SIG-M5 treated with dmso at 0.1 percent for 504 hours (cell line): ENCODE measurements around the gene FBXO31.
"Not testable (repeated sequence)": the region's sequence is repeated elsewhere in the genome, so short reads cannot be mapped to it uniquely, and the experiment has no call there.

ENCODE experiments used
- DNase-seq: peaks from one replicate; lab custom pipeline; 2025; ENCODE audit not compliant: unreplicated experiment; lab: John Stamatoyannopoulos, UW

FBXO31 gene

DNA sequence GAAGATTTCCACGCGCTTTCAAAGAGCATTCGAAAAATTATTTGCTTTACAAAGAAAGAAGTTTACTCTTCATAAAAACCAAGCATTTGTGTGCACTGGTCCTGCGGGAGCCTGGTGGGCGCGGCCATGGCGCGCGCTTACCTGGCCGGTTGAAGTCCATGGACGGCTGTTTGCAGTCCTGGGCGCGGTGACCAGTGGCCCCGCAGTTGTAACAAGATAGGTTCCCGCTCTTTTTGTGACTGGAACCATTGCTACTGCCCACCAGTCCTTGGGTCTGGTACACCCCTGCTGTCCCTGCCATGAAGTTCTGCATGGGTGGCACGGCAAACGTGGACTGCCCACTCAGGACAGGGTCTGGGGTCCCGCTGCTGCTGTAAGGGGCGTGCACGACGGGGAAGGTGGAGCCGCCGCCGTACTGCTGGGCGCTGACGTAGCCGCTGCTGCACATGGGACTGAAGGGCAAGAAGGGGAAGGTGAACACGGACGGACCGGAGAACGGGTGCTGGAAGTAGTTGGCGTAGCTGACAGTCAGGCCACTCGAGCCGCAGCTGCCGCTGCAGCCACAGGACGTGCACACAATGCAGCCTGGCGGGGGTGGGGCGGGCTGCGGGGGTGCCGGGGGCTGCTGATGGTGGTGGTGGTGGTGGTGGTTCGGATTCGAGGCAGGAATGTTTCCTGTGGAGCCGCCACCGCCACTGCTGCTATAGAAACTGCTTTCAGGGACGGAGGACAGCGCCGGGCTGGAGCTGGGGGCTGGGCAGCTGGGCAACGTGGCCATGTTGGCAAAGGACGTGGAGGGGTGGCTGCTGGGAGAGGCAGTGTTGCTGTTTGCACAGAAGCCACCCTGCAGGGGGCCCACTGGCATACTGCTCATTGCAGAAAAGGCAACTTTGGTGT lies 28.0 kb upstream of the FBXO31 start:
- DNase-seq = no peak

DNA sequence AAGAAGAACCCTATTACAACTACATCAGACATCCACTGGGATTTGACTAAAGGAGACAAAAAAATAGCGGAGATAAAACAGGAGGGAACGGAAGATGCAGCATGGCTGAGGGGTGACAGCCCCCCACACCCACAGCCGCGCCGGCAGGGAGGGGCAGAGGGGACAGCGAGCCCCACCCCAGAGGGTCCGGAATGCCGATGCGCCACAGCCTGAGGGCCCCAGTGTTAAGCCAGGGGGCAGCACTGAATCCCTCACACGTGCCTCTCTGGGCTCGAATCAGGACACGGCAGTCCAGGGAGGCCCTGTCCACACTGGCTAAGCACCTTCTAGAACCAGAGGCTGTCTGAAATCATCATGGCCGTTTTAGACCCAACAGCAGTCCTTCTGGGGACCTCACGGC lies 27.4 kb upstream of the FBXO31 start:
- DNase-seq = no peak

DNA sequence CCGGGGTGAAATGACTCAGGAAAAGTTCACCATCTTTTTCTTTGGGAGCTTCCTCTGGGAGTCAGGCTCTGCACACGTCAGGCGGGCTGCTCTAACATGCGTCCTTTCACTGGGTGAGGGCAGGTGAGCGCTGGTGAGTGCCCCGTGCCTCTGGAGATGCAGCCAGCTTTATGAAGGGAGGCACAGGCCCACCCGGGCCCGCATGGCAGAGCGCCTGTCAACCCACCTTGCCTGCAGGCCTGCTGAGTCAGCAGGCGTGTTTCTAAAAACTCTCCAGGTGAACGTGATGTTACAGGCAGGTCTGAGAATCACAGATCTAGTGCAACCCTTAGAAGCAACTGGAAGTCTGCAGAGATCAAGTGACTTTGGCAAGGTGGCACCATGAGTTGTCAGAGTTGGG lies 27.0 kb upstream of the FBXO31 start:
- DNase-seq = no peak

DNA sequence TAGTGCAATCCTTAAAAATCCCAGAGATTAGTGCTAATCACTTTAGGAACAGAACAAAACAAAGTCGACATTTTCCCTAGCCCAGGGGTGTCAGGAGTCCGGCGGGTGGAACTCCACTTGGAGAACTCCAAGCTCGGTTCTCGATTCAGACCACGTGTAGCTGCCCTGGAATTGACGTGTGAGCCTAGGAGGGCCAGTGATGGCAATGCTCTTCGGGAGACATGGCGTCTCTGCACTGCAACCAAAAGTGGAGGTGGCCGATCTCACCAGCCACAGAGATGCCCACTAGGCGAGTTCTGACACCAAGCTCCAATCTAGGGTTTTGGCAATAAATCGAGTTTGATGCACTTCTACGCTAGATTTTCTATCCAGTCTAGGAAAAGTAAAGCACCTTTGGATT lies 26.2 kb upstream of the FBXO31 start:
- no peak for DNase-seq

DNA sequence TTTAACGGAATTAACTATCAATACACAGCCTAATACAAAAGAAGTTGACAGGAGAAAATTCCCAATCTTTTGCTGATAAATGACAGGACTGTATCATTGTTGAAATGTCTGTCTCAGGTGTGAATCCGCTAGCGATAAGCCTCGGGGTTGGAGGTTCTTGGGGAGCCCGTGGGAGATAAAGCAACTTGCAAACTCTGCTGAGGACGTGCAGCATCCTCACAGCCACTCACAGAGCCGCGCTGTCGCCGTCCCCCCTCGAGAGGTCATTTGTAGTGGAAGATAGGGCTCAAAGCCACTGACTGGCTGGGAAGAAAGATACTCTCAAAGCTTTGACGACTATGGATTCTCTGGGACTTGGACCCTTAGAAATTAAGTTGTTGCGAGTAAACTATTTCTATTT lies 25.6 kb upstream of the FBXO31 start:
- DNase-seq = no peak

DNA sequence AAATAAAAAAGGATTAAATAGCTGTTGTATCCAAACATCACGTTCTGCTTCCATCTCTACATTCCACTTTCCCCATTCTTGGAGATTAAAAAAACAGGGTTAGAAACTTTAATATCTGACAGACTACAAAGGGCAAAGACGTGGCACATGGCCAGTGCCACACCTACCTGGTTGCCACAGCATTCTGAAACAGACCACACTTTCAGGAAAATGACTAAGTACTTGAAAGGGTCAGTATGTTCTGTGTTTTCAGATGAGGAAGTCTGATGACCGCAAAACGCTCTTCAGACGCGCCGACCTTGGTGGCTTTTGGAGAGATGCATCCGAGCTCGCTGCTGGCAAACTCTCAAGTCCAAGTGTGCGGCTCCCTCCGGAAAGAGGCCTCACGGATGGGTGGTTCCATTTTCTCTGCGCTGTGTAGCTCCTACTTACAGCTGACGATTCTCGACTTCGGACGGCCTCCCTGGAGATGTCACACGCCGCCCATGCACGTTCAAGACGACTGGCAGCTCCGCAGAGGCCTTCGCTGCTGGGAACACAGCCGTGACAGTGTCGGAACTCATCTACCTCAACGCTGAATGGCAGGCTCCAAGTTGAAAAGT lies 24.0 kb upstream of the FBXO31 start:
- no peak for DNase-seq

DNA sequence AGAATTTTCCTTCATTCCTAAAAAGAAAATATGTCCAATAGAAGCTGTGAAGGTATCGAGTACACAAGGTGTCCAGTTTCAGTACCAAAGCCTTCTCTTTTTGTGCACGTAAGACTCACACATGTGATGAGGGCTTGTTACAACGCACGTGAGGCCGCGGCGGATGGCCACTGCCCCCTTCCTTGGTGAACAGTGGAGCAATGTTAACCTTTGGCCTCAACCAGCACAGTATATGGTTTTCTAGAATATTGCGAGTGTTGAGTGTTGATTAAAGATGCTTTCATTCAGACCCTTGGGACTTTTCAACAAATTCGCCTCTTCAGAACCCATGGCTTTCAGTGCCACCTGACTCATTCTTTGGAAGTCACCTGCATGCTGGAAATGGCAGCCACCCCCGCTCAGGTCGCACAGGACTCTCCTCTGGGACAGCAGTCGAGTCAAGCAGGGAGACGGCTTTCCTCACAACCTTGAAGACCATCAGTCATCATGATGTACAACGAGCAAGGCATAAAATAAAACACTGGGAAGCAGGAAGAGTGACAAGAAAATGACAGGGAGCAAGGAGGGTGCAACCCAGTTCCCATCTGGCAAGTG lies 23.0 kb upstream of the FBXO31 start:
- no peak for DNase-seq

DNA sequence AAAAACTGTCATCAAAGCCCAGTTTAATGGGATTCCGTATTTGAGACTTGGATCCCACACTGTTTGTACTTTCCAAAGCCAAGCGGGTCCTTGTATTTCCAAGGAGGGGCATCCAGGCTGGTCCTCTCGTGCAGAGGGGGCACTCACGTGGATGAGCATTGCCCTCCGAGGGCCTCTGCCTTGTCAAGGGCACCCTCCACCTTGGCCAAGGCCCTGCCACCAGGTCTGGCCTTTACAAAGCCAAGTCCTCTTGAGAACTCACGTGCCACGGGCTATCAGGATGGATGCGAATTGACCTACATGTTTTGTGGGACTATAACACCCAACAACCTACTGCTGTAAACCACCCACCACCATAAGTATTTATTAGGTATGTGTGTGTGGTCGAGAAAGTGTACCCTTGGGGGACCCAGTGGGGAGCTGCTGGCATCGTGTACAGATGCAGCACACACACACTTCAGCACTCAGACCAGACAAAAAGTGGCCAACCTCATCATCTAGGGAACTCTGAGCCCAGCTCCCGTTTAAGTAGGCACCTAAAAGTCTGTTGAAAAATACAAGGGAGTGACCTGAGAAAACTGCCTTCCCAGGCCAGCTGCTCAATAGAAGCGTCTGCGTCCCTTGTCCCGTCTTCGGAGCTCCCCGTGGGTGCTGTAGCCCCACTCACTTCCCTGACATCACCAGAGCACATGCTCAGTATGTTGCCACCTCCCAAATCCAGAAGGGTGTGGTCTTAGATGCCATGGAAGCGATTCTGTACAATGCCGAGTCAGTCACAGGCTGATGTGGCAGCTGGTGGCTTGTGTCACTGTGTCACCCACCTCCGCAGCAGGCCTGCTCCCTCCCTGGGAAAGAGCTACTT lies 21.4 kb upstream of the FBXO31 start:
- DNase-seq = no peak

DNA sequence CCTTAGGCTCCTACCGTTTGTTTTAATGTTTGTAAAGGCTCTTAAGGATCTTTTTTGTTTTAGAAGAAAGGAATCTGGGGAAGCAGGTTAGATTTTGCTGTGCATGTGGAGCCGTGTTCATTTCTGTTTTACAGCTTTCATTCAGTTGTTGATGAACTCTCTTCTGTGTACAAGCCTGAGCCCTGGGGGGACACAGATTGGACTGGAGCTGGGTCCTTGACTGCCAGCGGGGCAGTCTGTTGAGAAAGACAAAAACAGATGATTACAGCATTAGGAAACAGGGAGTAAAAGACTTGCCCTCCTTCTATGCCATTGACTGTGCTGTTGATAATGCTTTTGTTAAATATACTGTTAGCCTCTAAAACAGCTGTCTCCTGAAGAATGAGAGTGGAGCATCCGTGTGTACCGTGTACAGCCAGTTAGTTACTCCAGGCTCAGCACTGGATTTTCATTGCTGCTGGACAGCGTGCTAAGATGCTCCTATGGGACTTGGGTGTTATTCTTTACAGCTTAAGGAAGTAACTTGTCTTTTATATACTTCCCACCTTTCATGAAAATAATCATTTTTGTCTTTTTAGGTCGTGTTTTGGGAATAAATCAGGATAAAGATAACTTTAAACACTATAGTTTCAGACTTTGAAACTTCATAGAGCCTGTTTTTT lies 11.7 kb upstream of the FBXO31 start:
- no peak for DNase-seq

DNA sequence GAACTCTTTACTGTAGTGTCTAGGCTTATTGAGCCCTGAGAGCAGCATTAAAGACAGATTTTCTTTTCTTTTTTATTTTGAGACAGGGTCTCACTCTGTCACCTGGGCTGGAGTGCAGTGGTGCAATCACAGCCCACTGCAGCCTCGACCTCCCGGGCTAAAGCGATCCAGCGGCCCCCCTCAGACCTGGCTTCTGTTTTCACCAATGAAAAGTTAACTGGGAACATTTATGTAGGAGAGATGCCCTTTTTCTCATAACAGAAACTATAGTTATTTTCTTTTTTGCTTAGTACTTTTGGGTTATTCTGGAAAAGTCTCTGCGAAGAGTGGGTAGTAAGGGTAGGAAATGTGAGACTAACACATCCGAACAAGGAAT lies 10.1 kb upstream of the FBXO31 start:
- no peak for DNase-seq

DNA sequence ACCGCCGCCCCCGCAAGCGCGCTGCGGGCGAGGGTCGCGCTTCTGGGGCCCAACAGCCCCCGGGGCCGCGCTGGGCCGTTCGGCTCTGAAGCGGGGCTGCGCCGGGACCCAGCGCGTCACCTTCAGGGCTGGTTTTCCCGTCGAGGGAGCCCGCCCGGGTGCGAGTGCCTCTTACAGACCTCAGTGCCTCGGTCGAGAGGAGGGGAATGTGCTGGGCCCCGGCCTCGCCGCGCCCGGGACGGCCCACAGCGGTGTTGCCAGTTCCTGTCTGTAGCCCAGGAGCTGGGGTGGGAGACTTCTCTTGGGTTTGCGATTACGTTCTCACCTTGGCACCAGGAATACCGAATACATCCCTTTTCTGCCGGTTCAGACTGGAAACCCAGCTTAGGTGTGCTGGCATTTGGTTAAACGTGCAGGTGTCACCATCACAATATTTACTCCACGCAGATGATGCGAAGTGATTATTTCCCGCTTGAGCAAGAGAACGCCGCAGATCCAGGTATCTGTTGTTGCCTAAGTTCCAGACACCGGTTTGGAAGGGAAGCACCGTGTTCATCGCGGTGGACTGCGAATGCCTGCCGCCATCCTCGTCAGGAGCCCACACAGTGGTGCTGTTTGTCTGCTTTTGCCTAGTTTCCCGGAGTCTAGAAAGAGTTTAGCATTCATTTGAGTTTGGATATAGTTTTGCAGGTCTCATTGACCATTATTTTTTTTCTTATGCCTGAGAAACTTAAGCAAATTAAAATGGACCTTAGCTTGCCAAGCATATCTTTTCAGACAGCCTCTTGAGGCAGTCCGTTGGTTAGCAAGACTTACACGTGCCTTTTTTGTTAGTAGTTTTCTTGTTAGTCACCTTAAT lies 9.5 kb upstream of the FBXO31 start:
- peak; percentile 32 for DNase-seq

DNA sequence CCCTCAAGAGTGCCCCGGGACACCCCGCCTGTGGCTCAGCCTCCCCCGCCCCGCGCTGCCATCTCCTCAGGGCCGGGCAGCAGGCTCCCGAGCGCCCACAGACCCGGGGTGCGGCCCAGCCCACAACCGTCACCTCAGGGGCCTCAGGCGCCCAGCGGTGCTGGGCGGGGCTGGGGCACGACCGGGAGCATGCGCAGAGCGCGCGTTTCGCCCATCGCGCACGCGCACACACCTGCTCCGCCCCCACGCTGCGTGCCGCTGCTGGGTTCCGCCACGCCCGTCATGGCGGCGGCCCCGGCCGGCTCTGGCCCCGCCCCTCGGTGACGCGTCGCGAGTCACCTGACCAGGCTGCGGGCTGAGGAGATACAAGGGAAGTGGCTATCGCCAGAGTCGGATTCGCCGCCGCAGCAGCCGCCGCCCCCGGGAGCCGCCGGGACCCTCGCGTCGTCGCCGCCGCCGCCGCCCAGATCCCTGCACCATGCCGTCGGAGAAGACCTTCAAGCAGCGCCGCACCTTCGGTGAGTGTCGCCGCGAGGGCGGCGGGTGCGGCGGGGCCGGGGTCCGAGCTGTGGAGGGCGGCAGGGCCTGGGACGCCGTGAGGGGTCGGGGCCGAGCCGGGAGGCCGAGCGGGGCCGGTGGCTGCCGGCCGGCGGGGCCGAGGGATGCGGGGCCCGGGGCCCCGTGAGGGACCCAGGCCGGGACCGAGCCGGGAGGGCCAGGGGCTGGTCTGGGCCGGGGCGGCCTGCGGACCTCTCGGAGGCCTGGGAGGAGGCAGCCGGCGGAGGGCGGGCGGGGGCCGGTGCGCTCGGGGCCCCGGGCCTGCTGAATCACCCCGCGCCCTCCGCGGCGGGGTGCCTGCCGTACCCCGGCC lies 8.6 kb upstream of the FBXO31 start, which contains the start of gene MAP1LC3B:
TSS of gene MAP1LC3B (plus strand) at position 387 of the 871 bp plus-strand sequence. CDS start at position 479, 92 bp downstream.
- DNase-seq = peak; percentile 89

DNA sequence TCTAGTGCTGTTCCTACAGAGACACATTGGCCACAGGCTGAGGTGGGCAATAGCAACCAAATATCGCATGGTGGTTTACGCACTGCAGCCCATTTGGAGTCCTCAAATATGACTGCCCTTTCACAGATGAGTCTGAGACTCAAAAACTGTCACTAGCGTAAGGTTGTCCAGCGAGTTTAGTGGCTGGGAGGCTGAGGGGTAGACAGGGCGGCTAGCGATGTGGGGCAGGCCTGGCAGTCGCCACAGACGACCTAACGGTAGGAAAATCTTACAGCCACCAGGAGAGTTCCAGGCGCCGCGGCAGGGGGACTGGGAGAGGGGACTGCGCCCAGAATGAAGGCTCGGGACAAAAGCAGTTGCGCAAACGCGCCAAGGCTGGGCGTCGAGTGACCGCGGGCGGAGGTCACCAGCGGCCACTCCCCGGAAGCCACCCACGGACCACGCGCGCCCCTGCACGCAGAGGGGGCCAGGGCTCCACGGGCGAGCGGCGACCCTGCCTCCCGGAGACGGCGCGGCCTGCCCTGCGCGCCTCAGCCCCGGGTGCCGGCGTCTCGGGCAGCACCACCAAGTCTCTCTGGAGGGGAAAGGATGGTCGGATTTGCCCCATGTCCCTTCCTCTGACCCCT lies 7.9 kb upstream of the FBXO31 start:
- DNase-seq = no peak

DNA sequence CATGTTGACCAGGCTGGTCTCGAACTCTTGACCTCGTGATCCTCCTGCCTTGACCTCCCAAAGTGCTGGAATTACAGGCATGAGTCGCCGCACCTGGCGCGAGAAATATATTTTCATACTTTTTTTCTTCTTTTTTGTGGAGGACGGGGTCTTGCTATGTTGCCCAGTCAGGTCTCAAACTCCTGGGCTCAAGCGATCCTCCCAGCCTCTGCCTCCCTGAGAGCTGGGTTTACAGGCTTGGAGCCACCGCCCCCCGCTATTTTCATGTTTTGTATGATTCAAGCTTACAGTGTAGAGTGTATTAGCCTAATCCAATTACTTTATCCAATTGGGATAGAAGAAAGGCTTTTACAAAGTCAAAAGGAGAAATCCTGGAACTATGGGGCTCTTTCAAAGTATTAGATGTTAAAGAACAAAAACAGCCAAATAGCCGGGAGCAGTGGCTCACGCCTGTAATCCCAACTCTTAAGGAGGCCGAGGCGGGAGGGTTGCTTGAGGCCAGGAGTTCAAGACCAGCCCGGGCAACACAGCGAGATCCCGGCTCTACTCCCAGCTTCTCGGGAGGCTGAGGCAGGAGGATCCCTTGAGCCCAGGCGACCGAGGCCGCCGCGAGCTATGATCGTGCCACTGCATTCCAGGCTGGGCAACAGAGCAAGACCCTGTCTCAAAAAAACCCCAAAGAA lies 7.2 kb upstream of the FBXO31 start:
- DNase-seq = no peak

DNA sequence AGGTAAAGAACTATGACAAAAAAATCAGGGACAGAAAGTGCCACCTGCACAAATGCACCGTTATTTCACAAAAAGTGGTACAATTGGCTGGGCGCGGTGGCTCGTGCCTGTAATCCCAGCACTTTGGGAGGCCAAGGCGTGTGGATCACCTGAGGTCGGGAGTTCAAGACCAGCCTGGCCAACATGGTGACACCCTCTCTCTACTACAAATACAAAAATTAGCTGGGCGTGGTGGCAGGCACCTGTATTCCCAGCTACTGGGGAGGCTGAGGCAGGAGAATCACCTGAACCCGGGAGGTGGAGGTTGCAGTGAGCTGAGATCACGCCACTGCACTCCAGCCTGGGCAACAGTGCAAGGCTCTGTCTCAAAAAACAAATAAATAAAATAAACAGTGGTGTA lies 6.3 kb upstream of the FBXO31 start:
- DNase-seq = not testable (repeated sequence)

DNA sequence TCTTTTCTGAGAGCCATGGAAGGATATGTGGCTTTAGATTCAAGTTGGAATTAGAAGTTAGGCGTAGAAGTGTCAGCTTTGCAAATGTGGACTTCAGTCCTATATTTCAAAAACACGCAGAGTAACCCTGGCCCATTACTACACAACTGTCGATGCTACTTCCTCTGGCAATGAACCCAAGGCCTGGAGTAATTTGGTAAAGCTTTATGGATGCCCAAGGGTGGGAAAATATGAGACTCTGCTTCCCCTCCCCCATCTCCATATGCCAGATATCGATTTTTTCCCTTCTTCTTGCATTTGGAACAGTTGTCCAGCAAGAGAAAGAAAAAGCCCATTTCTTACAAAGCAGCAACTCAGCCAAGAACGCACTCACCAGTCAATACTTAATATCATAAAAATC lies 5.7 kb upstream of the FBXO31 start:
- DNase-seq = no peak

DNA sequence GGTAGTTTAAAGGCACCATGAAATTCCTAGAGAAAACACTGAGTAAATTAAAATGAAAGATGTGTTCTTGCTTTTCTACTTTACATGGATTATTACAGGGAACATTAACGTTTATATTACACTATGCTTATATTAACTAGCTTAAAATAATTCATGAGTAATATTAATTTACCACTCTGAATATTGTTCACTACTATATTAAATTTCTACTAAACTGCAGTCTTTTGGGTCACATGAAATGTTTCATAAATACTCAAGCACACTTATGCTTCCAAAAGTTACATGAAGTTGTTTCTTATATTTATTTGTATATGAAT lies 5.2 kb upstream of the FBXO31 start:
- no peak for DNase-seq
